GM12891 (cell line): ENCODE results near the gene INO80.
"Not testable (repeated sequence)": the region's sequence is repeated elsewhere in the genome, so short reads cannot be mapped to it uniquely, and the experiment has no call there.

Source experiments
- DNase-seq: peaks from one replicate; pipeline ENCODE4 v3.0.0; 2011; ENCODE audit warnings: low spot score; ENCODE audit not compliant: insufficient read length
- FAIRE-seq: peaks from 2 replicates; lab custom pipeline; 2011; peaks lifted over from hg19 to GRCh38; lab: Jason Lieb, UNC
- PAX5 ChIP-seq: IDR thresholded peaks from 2 replicates; pipeline ENCODE4 v1.6.1; 2011; ENCODE audit warnings: low read length, moderate library complexity, mild to moderate bottlenecking; ENCODE audit not compliant: insufficient read depth, severe bottlenecking
- POLR2A ChIP-seq: IDR thresholded peaks from 2 replicates; pipeline ENCODE4 v1.6.1; 2011; ENCODE audit warnings: low read depth, low read length, control low read depth
- POLR2AphosphoS5 ChIP-seq: IDR thresholded peaks from 2 replicates; pipeline ENCODE4 v1.6.1; 2011; ENCODE audit warnings: low read depth, low read length, control low read depth
- POU2F2 ChIP-seq: IDR thresholded peaks from 2 replicates; pipeline ENCODE4 v1.6.1; 2011; ENCODE audit warnings: low read depth, mild to moderate bottlenecking, control low read depth, low read length, moderate library complexity
- SPI1 ChIP-seq: IDR thresholded peaks from 2 replicates; pipeline ENCODE4 v1.6.1; 2011; ENCODE audit warnings: low read depth, low read length, control low read depth
- TAF1 ChIP-seq: IDR thresholded peaks from 2 replicates; pipeline ENCODE4 v1.6.1; 2011; ENCODE audit warnings: low read depth, low read length, control low read depth

Gene INO80

DNA sequence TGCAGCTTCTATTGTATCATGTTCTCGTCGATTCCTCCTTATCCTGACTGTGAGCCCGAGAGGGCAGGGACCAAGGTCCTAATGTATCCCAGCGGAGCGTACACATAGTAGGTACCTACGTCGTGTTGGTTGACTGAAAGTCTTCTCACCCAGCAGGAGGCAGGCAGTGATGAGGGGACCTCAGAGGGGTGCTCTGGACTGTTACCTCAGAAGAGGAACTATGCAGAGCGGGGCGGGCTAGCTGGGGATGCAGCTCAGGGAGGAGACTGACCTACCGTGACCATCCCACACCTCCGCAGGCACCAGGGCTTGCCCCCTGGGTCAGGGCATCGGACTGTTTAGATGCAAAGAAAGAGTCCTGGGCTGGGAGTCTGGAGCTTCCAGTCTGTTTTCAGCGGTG, 151.4 kb downstream of the INO80 start:
- FAIRE-seq, result no peak
- TF ChIP-seq POU2F2 (no peak), SPI1 (no peak), PAX5 (no peak), TAF1 (no peak), POLR2AphosphoS5 (no peak), POLR2A (no peak)
- DNase-seq, result no peak

GRCh38 chr15:40964006-40964405, 152.1 kb downstream of the INO80 start:
- DNase-seq, result no peak
- TF ChIP-seq TAF1, result no peak
- TF ChIP-seq POU2F2, result no peak
- no peak for TF ChIP-seq POLR2A
- no peak for TF ChIP-seq PAX5
- TF ChIP-seq SPI1, result no peak
- no peak for TF ChIP-seq POLR2AphosphoS5
- no peak for FAIRE-seq

DNA sequence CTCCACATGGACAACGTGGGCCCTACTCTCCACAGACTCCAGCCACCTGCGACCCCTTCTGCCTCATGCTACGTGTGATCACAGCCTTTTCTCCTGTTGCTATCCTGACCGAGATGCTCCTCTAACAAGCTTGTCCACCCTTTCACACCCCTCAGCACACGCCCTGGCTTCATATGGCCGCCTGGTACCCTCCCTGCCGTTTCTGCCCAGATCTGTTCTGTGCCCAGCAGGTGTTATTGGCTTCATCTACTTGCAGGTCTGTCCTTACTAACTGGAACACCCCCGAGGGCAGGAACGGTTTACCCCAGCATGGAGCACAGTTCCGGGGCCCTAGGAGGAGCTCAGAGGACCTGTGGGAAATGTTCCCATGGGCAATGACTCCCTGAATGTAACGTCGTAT, 152.9 kb downstream of the INO80 start:
- DNase-seq (no peak), FAIRE-seq (no peak)
- TF ChIP-seq POLR2AphosphoS5 (no peak), SPI1 (no peak), POLR2A (no peak), POU2F2 (no peak), TAF1 (no peak), PAX5 (no peak)

GRCh38 chr15:40962317-40962716, 153.8 kb downstream of the INO80 start:
- FAIRE-seq, DNase-seq: not testable (repeated sequence)

GRCh38 chr15:40961740-40962139, 154.3 kb downstream of the INO80 start:
- not testable (repeated sequence) for DNase-seq, FAIRE-seq

DNA sequence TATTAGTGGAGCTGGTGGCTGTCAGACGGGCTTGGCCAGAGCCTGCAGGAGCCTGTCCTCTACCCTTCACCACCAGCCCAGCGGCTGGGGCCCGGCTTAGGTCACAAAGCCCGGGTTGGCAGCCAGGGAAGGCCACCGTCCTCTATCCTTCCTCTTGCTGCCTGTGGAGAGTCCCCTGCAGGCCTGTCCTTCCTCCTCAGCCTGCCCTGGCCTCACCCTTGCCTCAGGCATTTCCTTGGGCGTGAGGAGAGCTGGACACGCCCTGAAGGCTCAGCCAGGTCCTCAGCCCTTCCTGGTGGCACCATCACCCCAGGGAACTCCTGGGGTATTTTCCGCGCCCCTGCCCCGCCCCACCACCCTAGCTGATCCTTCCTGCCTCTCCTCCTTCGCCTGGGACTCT, 155.2 kb downstream of the INO80 start:
- DNase-seq (no peak), FAIRE-seq (no peak)
- TF ChIP-seq POLR2A (no peak), SPI1 (no peak), POLR2AphosphoS5 (no peak), TAF1 (no peak), POU2F2 (no peak), PAX5 (no peak)

- DNase-seq (no peak), FAIRE-seq (no peak)
- TF ChIP-seq POLR2A (no peak), TAF1 (no peak), POLR2AphosphoS5 (no peak), PAX5 (no peak), SPI1 (no peak), POU2F2 (no peak)
Measured at GRCh38 chr15:40960151-40960885, 155.8 kb downstream of the INO80 start.

DNA sequence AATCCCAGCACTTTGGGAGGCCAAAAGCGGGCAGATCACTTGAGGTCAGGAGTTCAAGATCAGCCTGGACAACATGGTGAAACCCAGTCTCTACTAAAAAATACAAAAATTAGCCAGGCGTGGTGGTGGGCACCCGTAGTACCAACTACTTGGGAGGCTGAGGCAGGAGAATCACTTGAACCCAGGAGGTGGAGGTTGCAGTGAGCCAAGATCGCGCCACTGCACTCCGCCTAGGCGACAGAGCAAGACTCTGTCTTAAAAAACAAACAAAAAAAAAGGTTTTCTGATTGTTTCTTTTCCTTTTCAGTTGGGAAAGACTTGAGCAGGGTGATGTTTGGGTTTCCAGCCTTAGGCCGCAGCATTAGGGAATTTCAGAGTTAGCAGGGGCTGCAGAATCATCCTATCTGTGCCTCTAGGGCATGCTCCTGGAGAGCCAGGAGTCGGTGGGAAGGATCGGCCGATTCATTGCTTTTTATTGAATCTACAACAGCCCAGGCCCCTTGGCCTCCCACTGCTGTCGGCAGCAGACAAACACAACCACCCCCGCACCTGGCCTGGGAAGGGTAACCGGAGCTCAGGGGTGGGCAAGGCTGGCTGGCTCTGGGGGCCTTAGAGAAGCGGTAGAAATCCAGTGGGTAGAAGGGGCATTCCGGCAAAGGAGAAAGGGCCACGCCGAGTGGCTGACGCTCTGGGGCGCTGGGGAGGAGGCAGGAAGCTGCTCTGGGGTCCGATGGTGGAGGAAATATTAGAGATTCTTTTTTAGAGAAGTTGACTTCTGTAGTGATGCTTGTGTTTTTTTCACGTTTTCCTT, 156.5 kb downstream of the INO80 start:
- FAIRE-seq, result no peak
- DNase-seq, result no peak
- TF ChIP-seq TAF1, result no peak
- TF ChIP-seq POLR2A, result no peak
- TF ChIP-seq SPI1, result no peak
- no peak for TF ChIP-seq POLR2AphosphoS5
- no peak for TF ChIP-seq PAX5
- TF ChIP-seq POU2F2, result no peak

GRCh38 chr15:40958723-40959122, 157.4 kb downstream of the INO80 start:
- TF ChIP-seq POU2F2 (no peak), POLR2A (no peak), SPI1 (no peak), PAX5 (no peak), POLR2AphosphoS5 (no peak), TAF1 (no peak)
- FAIRE-seq, result no peak

DNA sequence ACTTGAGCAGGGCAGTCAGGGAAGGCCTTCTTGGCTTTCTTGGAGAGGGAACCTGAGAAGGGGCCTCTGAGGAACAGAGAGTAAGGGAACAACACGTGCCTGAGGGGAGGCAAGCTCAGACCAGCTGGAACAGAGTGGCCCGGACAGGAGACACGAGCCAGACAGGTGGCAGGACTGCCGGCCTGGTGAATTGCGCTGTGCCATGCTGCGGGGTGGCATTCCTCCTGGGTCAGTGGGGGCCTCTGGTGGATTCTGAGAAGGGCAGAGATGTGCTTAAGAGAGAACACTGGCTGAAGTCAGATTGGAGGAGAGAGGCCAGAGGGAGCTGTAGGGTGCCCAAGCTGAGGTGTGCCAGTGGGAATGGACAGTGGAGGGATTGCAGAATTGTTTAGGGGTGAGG, 157.9 kb downstream of the INO80 start:
- FAIRE-seq (no peak), DNase-seq (no peak)
- TF ChIP-seq PAX5, result no peak
- TF ChIP-seq TAF1, result no peak
- no peak for TF ChIP-seq SPI1
- TF ChIP-seq POLR2A, result no peak
- no peak for TF ChIP-seq POLR2AphosphoS5
- no peak for TF ChIP-seq POU2F2

More at GRCh38 chr15:40958723-40959122, 157.4 kb downstream of the INO80 start:
- DNase-seq, result no peak

- FAIRE-seq, result no peak
- TF ChIP-seq POLR2AphosphoS5, result no peak
- TF ChIP-seq PAX5, result no peak
- TF ChIP-seq TAF1, result no peak
- no peak for TF ChIP-seq POU2F2
- no peak for TF ChIP-seq SPI1
- TF ChIP-seq POLR2A, result no peak
Measured at GRCh38 chr15:40957581-40958051, 158.5 kb downstream of the INO80 start.

More at GRCh38 chr15:40957581-40958051, 158.5 kb downstream of the INO80 start:
- no peak for DNase-seq
